GM12864 (cell line): ENCODE measurements around the gene RAD51C.
A peak's percentile ranks its signal among the peaks of the same experiment; 100 is the strongest.
"Not testable (repeated sequence)": the region's sequence is repeated elsewhere in the genome, so short reads cannot be mapped to it uniquely, and the experiment has no call there.

Experiments used
- DNase-seq: peaks from one replicate; pipeline ENCODE4 v3.0.0-alpha.2; 2011; ENCODE audit warnings: low read depth
- H3K4me3 ChIP-seq: 2 replicates; pipeline ENCODE4 v1.5.1; 2011; ENCODE audit warnings: mild to moderate bottlenecking, low read depth, low read length, control low read depth
- CTCF ChIP-seq: IDR thresholded peaks from 2 replicates; pipeline ENCODE4 v1.5.1; 2011; ENCODE audit warnings: low read depth, mild to moderate bottlenecking, moderate library complexity, low read length, control low read depth, inconsistent platforms; ENCODE audit errors: missing control alignments

The RAD51C gene

DNA sequence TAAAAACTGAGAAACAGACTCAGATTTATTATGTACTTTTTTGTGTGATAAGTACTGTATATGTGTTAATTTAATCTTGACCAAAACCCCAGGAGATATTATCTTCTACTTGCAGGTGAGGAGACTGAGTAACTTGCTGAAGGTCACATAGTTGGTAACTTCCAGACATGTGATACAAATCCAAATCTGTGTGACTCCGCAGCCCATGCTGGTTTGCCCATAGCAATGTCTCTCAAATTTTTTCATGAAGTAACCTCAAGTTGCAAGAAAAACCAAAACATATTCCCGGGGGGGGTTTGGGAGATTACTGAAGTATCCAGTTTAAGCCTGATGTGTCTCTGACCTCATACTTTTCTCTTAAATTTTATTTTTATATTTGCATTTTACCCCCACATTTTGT is 3.9 kb upstream of the RAD51C start:
- no peak overlapping the region for H3K4me3 ChIP-seq
- DNase-seq = no peak
- no peak for TF ChIP-seq CTCF

DNA sequence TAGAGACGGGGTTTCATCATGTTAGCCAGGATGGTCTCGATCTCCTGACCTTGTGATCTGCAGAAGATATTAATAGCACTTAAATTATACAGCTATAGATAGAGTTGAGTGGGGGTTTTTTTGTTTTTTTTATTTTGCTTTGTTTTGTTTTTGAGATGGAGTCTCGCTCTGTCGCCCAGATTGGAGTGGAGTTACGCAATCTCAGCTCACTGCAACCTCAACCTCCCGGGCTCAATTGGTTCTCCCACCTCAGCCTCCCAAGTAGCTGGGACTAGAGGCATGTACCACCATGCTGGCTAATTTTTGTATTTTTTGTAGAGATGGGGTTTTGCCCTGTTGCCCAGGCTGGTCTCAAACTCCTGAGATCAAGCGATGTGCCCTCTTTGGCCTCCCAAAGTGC is 2.4 kb upstream of the RAD51C start:
- not testable (repeated sequence) for DNase-seq, H3K4me3 ChIP-seq

DNA sequence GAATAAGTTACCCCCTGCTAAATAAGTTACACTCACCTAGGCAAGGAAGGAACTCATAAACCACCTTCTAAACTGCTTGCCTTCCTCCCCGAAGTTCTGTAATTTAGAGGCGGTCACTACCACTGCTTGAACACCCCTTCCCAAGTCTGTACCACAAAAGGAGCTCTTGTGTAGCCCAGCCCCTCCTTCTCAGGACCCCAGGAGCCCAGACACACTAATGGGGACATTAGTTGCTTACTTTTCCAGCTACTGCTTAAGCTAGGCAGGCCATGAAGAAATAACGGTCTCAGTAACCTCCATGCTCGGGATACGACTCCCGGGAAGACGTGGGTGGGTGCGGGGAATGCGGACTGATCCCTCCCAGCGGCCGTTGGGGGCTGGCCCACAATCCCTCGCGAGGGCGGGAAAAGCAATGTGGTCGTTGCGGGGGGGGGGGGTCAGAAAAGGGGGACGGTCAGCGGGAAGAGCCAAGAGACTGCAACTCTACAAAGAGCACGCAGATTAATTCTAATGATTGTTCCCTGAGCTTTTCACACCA is 632 bp upstream of the RAD51C start, which contains the start of gene TEX14:
Gene TEX14, minus strand, starts transcription at position 345 of the 538 bp plus-strand sequence. CDS start 40,044 bp downstream, outside the sequence.
- H3K4me3 ChIP-seq = peak within 1 kb of the TSS; percentile 84
- no peak for DNase-seq
- no peak for TF ChIP-seq CTCF

GRCh38 chr17:58693208-58693607 is 806 bp downstream of the RAD51C start:
- H3K4me3 ChIP-seq = peak overlapping the region; percentile 84
- no peak for TF ChIP-seq CTCF
- no peak for DNase-seq

- TF ChIP-seq CTCF = no peak
- no peak for DNase-seq
- H3K4me3 ChIP-seq = peak overlapping the region; percentile 84; the same call in 1 of the 2 replicates
Measured at GRCh38 chr17:58693751-58694150, 1.3 kb downstream of the RAD51C start.

DNA sequence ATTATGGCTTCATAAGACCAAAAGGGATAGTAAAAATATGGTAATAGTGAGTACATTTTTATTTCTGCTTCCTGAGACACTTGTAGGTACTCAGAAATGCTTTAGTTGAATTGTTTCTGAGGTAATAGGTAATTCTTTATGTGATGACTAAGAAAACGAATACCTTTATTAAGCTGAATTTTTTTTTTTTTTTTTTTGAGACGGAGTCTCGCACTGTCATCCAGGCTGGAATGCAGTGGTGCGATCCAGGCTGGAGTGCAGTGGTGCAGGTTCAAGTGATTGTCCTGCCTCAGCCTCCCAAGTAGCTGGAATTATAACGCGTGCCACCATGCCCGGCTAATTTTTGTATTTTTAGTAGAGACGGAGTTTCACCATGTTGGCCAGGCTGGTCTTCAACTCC is 1.9 kb downstream of the RAD51C start:
- H3K4me3 ChIP-seq = no peak overlapping the region
- no peak for TF ChIP-seq CTCF

GRCh38 chr17:58694826-58695225 is 2.4 kb downstream of the RAD51C start:
- H3K4me3 ChIP-seq = no peak overlapping the region

More for the DNA sequence above, 1.9 kb downstream of the RAD51C start:
- DNase-seq = no peak

More at GRCh38 chr17:58694826-58695225, 2.4 kb downstream of the RAD51C start:
- no peak for DNase-seq
- TF ChIP-seq CTCF = no peak
